SK-N-SH (cell line): Measurements from ENCODE around the gene SH3GL2. TPM values are rescaled to one million over a fixed set of nuclear protein-coding genes. Genes with fewer than 3 reads are reported as not detected.

Experiments
- CTCF ChIA-PET: fragments of 300-600, 350-600 bp; formaldehyde crosslinking; extraction: SDS; loops from one replicate; lab custom pipeline; 2021; lab: Yijun Ruan, JAX
- POLR2A ChIA-PET: fragments of 350-600 bp; sonication (Branson Sonifier 250); formaldehyde crosslinking; extraction: SDS; loops from one replicate; lab custom pipeline; 2020; ENCODE audit warnings: antibody characterized with exemption, inconsistent platforms; lab: Yijun Ruan, JAX
- DNase-seq: peaks from one replicate; pipeline ENCODE4 v3.0.0; 2012
- H2AFZ ChIP-seq: fragments of 200-600 bp; sonication (generic); 2 replicates; pipeline ENCODE4 v1.8.1; 2016; ENCODE audit warnings: antibody characterized with exemption, mild to moderate bottlenecking, low read depth
- H3F3A ChIP-seq: fragments of 200-600 bp; sonication (generic); replicated peaks from 2 replicates; pipeline ENCODE3; 2016; ENCODE audit warnings: antibody characterized with exemption, mild to moderate bottlenecking; ENCODE audit not compliant: insufficient read depth
- H3K27ac ChIP-seq, 2 experiments: fragments of 200-500 bp in 1 of 2; fragments of 200-600 bp in 1 of 2; sonication (Bioruptor generic) in 1 of 2; sonication (generic), shearing (Covaris generic) in 1 of 2; 2 replicates each; pipeline versions ENCODE4 v1.5.1 to v1.6.1; 2014 to 2016; ENCODE audit warnings: low read depth in 2 of 2, inconsistent platforms in 1 of 2, low read length in 1 of 2, mild to moderate bottlenecking in 1 of 2, mixed read lengths in 1 of 2
- H3K27me3 ChIP-seq: fragments of 200-600 bp; sonication (generic), shearing (Covaris generic); 2 replicates; pipeline ENCODE4 v1.6.1; 2016; ENCODE audit warnings: mixed run types; ENCODE audit not compliant: insufficient read depth
- H3K36me3 ChIP-seq, 2 experiments: fragments of 200-500 bp in 1 of 2; fragments of 200-600 bp in 1 of 2; sonication (Bioruptor generic) in 1 of 2; sonication (generic) in 1 of 2; replicated peaks in 1 of 2; 2 replicates each; pipeline versions ENCODE3 to v1.5.1; 2014 to 2016; ENCODE audit warnings: low read length in 1 of 2, mild to moderate bottlenecking in 1 of 2; ENCODE audit not compliant: insufficient read depth in 2 of 2, control insufficient read depth in 1 of 2
- H3K4me1 ChIP-seq, 2 experiments: fragments of 200-500 bp in 1 of 2; fragments of 200-600 bp in 1 of 2; sonication (Bioruptor generic) in 1 of 2; sonication (generic), shearing (Covaris generic) in 1 of 2; 2 replicates each; pipeline versions ENCODE4 v1.5.1 to v1.6.1; 2014 to 2016; ENCODE audit warnings: low read depth in 1 of 2, low read length in 1 of 2, mixed run types in 1 of 2; ENCODE audit not compliant: insufficient read depth in 2 of 2, control insufficient read depth in 1 of 2
- H3K4me2 ChIP-seq: fragments of 200-600 bp; sonication (generic), shearing (Covaris generic); 2 replicates; pipeline ENCODE4 v1.6.1; 2017; ENCODE audit warnings: mixed run types
- H3K4me3 ChIP-seq, 2 experiments: fragments of 200-500 bp in 1 of 2; fragments of 200-600 bp in 1 of 2; sonication (Bioruptor generic) in 1 of 2; sonication (generic), shearing (Covaris generic) in 1 of 2; 2 replicates each; pipeline versions ENCODE4 v1.5.1 to v1.8.1; 2014 to 2016; ENCODE audit warnings: low read depth in 2 of 2, inconsistent platforms in 1 of 2, low read length in 1 of 2, mild to moderate bottlenecking in 1 of 2, mixed read lengths in 1 of 2, moderate library complexity in 1 of 2
- H3K79me2 ChIP-seq: fragments of 200-600 bp; sonication (generic); 2 replicates; pipeline ENCODE4 v1.8.1; 2017; ENCODE audit warnings: mild to moderate bottlenecking; ENCODE audit not compliant: insufficient read depth
- H3K9ac ChIP-seq: fragments of 200-600 bp; sonication (generic); 2 replicates; pipeline ENCODE4 v1.6.1; 2017; ENCODE audit warnings: mixed run types
- H3K9me2 ChIP-seq: fragments of 200-600 bp; sonication (generic); 2 replicates; pipeline ENCODE4 v1.6.1; 2017; ENCODE audit warnings: mixed run types
- H3K9me3 ChIP-seq: fragments of 200-600 bp; sonication (generic); 2 replicates; pipeline ENCODE4 v1.6.1; 2017; ENCODE audit warnings: mixed run types, mild to moderate bottlenecking, moderate library complexity
- H4K20me1 ChIP-seq: fragments of 200-600 bp; sonication (generic); 2 replicates; pipeline ENCODE4 v1.6.1; 2017; ENCODE audit warnings: mild to moderate bottlenecking, mixed run types; ENCODE audit not compliant: insufficient read depth
- CTCF ChIP-seq: fragments of 200-600 bp; sonication (generic); IDR thresholded peaks from 2 replicates; pipeline ENCODE4 v1.6.1; 2017; ENCODE audit warnings: antibody characterized with exemption, mild to moderate bottlenecking, moderate library complexity
- ELF1 ChIP-seq: IDR thresholded peaks from 2 replicates; pipeline ENCODE4 v1.4.0; 2012
- EP300 ChIP-seq, 2 experiments: IDR thresholded peaks; 2 replicates each; pipeline versions ENCODE4 v1.4.0 to v1.6.1; 2012; ENCODE audit warnings: borderline replicate concordance in 1 of 2, low read depth in 1 of 2, low read length in 1 of 2
- FOXJ3 ChIP-seq: sonication (generic); formaldehyde crosslinking; IDR thresholded peaks from 2 replicates; pipeline ENCODE4 v1.5.1; 2020; ENCODE audit warnings: mild to moderate bottlenecking, missing genetic modification reagents
- GATA2 ChIP-seq: sonication (generic); formaldehyde crosslinking; IDR thresholded peaks from 2 replicates; pipeline ENCODE4 v1.5.0; 2020; ENCODE audit warnings: mild to moderate bottlenecking, missing genetic modification reagents
- MAX ChIP-seq: IDR thresholded peaks from 2 replicates; pipeline ENCODE4 v1.4.0; 2012; ENCODE audit warnings: low read depth
- MEF2A ChIP-seq: IDR thresholded peaks from 2 replicates; pipeline ENCODE4 v1.4.0; 2012; ENCODE audit warnings: low read depth, borderline replicate concordance
- PBX3 ChIP-seq: IDR thresholded peaks from 2 replicates; pipeline ENCODE4; 2012
- POLR2AphosphoS5 ChIP-seq: IDR thresholded peaks from 2 replicates; pipeline ENCODE4 v1.6.1; 2012; ENCODE audit warnings: low read depth, low read length
- RAD21 ChIP-seq: IDR thresholded peaks from 2 replicates; pipeline ENCODE4 v1.6.1; 2012; ENCODE audit warnings: mild to moderate bottlenecking, low read length
- REST ChIP-seq: IDR thresholded peaks from 2 replicates; pipeline ENCODE4 v1.6.1; 2012; ENCODE audit warnings: mild to moderate bottlenecking, low read depth, low read length, moderate library complexity
- RFX5 ChIP-seq: IDR thresholded peaks from 2 replicates; pipeline ENCODE4 v1.6.1; 2012; ENCODE audit warnings: mild to moderate bottlenecking, improper control_type of control experiment, low read length
- RXRA ChIP-seq: IDR thresholded peaks from 2 replicates; pipeline ENCODE4 v1.4.0; 2012; ENCODE audit warnings: low read depth, mild to moderate bottlenecking, borderline replicate concordance
- SIN3A ChIP-seq: IDR thresholded peaks from 2 replicates; pipeline ENCODE4 v1.6.1; 2012; ENCODE audit warnings: low read depth, mild to moderate bottlenecking, low read length, moderate library complexity, borderline replicate concordance
- SMC3 ChIP-seq: IDR thresholded peaks from 2 replicates; pipeline ENCODE4 v1.6.1; 2012; ENCODE audit warnings: low read depth, low read length, improper control_type of control experiment
- TAF1 ChIP-seq: IDR thresholded peaks from 2 replicates; pipeline ENCODE4 v1.6.1; 2012; ENCODE audit warnings: low read depth, mild to moderate bottlenecking, low read length, moderate library complexity, borderline replicate concordance
- TEAD4 ChIP-seq: IDR thresholded peaks from 2 replicates; pipeline ENCODE4 v1.4.0; 2012; ENCODE audit warnings: mild to moderate bottlenecking, borderline replicate concordance; ENCODE audit not compliant: insufficient read depth
- WGBS: methylation state at CpG from one replicate; pipeline ENCODE4 v1.1.6; 2017; ENCODE audit warnings: low lambda C conversion rate; 5-methylcytosine and 5-hydroxymethylcytosine counted together
- polyA plus RNA-seq, 3 experiments: library from polyadenylated mRNA; depleted of rRNA; stranded (reverse); fragments of >200 nt; gene quantifications; 2 replicates each; pipeline ENCODE4 v1.2.3, GENCODE V29; 2012
- TF ChIP-seq, protein P1 (sequence below): IDR thresholded peaks from 2 replicates; pipeline ENCODE4 v1.4.0; 2012; ENCODE audit warnings: low read depth, borderline replicate concordance
- TF ChIP-seq, protein P2 (sequence below): fragments of 150-350 bp; IDR thresholded peaks from 2 replicates; pipeline ENCODE4 v1.6.1; 2016; ENCODE audit warnings: mild to moderate bottlenecking, low read depth, low read length

SH3GL2 gene
- polyA plus RNA-seq, 1 of the 3 experiments (the other 2 are of a cell fraction), result 0.05 TPM

GRCh38 chr9:17719053-17719452 is 140.2 kb downstream of the SH3GL2 start:
- no peaks in the 10 kb centered on the region for H3K27me3 ChIP-seq
- H3K9me3 ChIP-seq, result no peaks in the 10 kb centered on the region
- POLR2A ChIA-PET, result no interaction called here
- no peak overlapping the region for H3K9ac ChIP-seq
- 18% methylated on average over 1 of the region's 1 CpG for WGBS
- H3K4me2 ChIP-seq, result no peak overlapping the region
- H4K20me1 ChIP-seq, result no peaks in the 10 kb centered on the region
- H3K27ac ChIP-seq, result no peak overlapping the region
- H2AFZ ChIP-seq, result no peak overlapping the region
- no peaks in the 10 kb centered on the region for H3K4me1 ChIP-seq
- TF ChIP-seq GATA2 (CRISPR knock-in tag) (no peak), ELF1 (no peak), TAF1 (no peak), SMC3 (no peak), CTCF (no peak), FOXJ3 (CRISPR knock-in tag) (no peak), RAD21 (no peak), SIN3A (no peak), EP300 (IDR thresholded peaks at IDR 0.05; ENCODE audit: borderline replicate concordance in 1 of 2, low read depth in 1 of 2, low read length in 1 of 2) (no peak), RFX5 (no peak), RXRA (no peak), POLR2AphosphoS5 (no peak), MAX (no peak)
- TF ChIP-seq, protein P1, sequence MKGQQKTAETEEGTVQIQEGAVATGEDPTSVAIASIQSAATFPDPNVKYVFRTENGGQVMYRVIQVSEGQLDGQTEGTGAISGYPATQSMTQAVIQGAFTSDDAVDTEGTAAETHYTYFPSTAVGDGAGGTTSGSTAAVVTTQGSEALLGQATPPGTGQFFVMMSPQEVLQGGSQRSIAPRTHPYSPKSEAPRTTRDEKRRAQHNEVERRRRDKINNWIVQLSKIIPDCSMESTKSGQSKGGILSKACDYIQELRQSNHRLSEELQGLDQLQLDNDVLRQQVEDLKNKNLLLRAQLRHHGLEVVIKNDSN, result no peak
- TF ChIP-seq, protein P2, sequence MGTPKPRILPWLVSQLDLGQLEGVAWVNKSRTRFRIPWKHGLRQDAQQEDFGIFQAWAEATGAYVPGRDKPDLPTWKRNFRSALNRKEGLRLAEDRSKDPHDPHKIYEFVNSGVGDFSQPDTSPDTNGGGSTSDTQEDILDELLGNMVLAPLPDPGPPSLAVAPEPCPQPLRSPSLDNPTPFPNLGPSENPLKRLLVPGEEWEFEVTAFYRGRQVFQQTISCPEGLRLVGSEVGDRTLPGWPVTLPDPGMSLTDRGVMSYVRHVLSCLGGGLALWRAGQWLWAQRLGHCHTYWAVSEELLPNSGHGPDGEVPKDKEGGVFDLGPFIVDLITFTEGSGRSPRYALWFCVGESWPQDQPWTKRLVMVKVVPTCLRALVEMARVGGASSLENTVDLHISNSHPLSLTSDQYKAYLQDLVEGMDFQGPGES, result no peak
- TF ChIP-seq, all 33 proteins: peak for 0
- no peaks in the 10 kb centered on the region for H3K36me3 ChIP-seq
- DNase-seq, result no peak
- no peaks in the 10 kb centered on the region for H3F3A ChIP-seq
- no peaks in the 10 kb centered on the region; the same call in 1 of the 2 replicates for H3K9me2 ChIP-seq
- H3K79me2 ChIP-seq, result no peaks in the 10 kb centered on the region
- no peak overlapping the region for H3K4me3 ChIP-seq
- CTCF ChIA-PET, result no interaction called here

GRCh38 chr9:17721954-17722353 is 143.1 kb downstream of the SH3GL2 start:
- no peaks in the 10 kb centered on the region for H3F3A ChIP-seq
- H3K4me3 ChIP-seq, result no peak overlapping the region
- H3K79me2 ChIP-seq, result no peaks in the 10 kb centered on the region
- H3K27ac ChIP-seq, result no peak overlapping the region
- H4K20me1 ChIP-seq, result no peaks in the 10 kb centered on the region
- H3K4me1 ChIP-seq, result no peaks in the 10 kb centered on the region
- no peak for DNase-seq
- no peaks in the 10 kb centered on the region for H3K36me3 ChIP-seq
- ChIA-PET POLR2A (no interaction called here), CTCF (no interaction called here)
- 16% methylated on average over 3 of the region's 3 CpGs for WGBS
- H3K9me3 ChIP-seq, result no peaks in the 10 kb centered on the region
- H2AFZ ChIP-seq, result no peak overlapping the region
- no peak overlapping the region for H3K9ac ChIP-seq
- no peak overlapping the region for H3K4me2 ChIP-seq
- H3K27me3 ChIP-seq, result no peaks in the 10 kb centered on the region
- no peaks in the 10 kb centered on the region for H3K9me2 ChIP-seq
- TF ChIP-seq MEF2A (no peak), MAX (no peak), PBX3 (no peak), REST (no peak), TEAD4 (no peak)
- TF ChIP-seq, protein P2, result no peak
